ENCODE data around the gene VASN. TPM values are rescaled to one million over a fixed set of nuclear protein-coding genes. Genes with fewer than 3 reads are reported as not detected.

VASN gene
- total and polyA plus RNA-seq, 8 donors = 11.3 to 28.3 (median 16.7) TPM

DNA sequence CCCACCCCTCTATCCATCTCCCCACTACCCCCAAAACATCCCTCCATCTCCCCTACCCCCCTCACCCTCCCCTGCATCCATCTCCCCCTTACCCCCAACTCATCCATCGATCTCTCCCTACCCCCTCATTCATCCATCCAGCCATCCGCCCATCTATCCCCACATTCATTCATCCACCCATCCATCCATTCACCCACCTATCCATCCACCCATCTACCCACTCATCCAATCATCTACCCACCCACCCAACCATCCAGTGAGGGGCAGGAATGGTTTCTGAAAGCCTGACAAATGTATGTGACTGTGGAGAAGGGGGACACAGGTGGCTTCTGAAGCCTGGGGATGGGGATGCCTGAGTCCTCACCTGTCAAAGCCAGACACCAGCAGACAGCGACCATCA, 11.7 kb upstream of the VASN start:
- no peaks in the 10 kb centered on the region for H3K9me3 ChIP-seq
- H3K27me3 ChIP-seq = no peaks in the 10 kb centered on the region
- DNase-seq (no peak), ATAC-seq (no peak)
- intact Hi-C loops (cut with DNase I) = loop anchor here (2.0 to 5.0 kb wide), 2 partner anchors 42 to 43 kb away; no protein-coding TSS in a partner anchor
- H3K36me3 ChIP-seq = peaks cover 0 to 95% of the 10 kb centered on the region in 2 donors
- H3K4me1 ChIP-seq = no peaks in the 10 kb centered on the region
- no peak overlapping the region for H3K27ac ChIP-seq
- H3K4me3 ChIP-seq = no peak overlapping the region
- TF ChIP-seq, protein P1, sequence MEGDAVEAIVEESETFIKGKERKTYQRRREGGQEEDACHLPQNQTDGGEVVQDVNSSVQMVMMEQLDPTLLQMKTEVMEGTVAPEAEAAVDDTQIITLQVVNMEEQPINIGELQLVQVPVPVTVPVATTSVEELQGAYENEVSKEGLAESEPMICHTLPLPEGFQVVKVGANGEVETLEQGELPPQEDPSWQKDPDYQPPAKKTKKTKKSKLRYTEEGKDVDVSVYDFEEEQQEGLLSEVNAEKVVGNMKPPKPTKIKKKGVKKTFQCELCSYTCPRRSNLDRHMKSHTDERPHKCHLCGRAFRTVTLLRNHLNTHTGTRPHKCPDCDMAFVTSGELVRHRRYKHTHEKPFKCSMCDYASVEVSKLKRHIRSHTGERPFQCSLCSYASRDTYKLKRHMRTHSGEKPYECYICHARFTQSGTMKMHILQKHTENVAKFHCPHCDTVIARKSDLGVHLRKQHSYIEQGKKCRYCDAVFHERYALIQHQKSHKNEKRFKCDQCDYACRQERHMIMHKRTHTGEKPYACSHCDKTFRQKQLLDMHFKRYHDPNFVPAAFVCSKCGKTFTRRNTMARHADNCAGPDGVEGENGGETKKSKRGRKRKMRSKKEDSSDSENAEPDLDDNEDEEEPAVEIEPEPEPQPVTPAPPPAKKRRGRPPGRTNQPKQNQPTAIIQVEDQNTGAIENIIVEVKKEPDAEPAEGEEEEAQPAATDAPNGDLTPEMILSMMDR (IDR thresholded peaks at IDR 0.05) = no peak

DNA sequence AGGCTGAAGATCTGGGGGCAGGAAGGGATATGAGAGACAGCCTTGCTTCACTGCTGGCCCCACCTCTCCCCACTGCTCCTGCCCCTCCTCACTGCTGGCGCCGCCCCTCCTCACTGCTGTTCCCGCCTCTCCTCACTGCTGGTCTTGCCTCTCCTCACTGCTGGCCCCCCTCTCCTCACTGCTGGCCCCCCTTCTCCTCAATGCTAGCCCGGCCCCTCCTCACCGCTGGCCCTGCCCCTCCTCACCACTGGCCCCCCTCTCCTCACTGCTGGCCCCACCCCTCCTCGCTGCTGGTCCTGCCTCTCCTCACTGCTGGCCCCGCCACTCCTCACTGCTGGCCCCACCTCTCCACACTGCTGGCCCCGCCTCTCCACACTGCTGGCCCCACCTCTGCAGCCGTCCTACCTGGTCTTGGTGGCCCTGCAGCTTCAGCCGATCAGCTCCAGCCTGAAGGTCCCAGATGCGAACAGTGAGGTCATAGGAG, 11.1 kb upstream of the VASN start:
- H3K36me3 ChIP-seq = peaks cover 0 to 94% of the 10 kb centered on the region in 2 donors
- no peaks in the 10 kb centered on the region for H3K4me1 ChIP-seq
- intact Hi-C loops (cut with DNase I) = no loop called here
- H3K27me3 ChIP-seq = no peaks in the 10 kb centered on the region
- no peaks in the 10 kb centered on the region for H3K9me3 ChIP-seq
- DNase-seq = peak in 1 of 4 donors; percentile 67
- no peak overlapping the region for H3K4me3 ChIP-seq
- peak; percentile 35 for ATAC-seq
- H3K27ac ChIP-seq = no peak overlapping the region
- TF ChIP-seq, protein P1 (IDR thresholded peaks at IDR 0.05) = no peak

DNA sequence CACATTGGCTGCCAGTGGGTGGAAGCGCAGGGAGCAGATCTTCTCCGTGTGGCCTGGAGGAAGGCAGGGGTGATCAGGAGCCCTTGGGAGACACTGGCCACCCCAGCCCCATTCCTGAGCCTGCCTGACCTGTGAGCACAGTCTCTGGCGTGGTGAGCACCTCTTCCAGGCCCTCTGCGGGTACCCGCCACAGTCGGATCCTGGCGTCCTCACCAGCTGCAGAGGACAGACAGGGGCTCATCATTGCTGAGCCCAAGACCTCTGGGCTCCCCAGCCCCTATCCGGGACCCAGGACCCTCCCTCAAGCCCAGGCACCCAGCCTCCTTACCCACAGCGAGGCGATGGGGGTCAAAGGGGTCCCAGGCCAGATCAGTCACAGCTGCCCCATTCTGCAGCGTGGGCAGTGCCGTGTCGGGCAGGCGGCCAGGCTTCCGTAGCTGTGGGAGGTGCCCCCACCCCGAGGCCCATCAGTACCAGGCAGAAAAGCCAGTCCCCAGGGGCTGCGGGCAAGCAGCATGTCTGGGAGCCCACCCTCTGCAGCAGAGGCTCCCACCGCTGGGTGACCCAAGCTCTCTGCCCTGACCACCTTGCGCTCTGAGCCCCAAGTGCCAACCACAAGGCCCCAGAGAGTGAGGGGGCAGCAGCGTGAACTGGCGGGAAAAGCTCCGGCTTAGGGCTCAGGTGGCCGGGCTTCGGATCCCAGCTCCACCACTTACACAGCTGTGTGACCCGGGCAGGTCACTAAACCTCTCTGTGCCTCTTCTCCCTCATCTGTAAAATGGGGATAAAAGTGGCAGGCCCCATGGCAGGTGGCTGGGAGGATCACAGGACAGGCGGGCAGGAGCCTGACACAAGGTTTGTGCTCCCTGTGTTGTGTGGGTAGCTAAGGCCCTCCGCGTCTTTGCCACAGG, 10.4 kb upstream of the VASN start:
- DNase-seq = peak in 1 of 4 donors; percentile 64
- H3K4me1 ChIP-seq = no peaks in the 10 kb centered on the region
- no peaks in the 10 kb centered on the region for H3K9me3 ChIP-seq
- intact Hi-C loops (cut with DNase I) = no loop called here
- H3K4me3 ChIP-seq = no peak overlapping the region
- no peak overlapping the region for H3K27ac ChIP-seq
- no peaks in the 10 kb centered on the region for H3K27me3 ChIP-seq
- peaks cover 0 to 93% of the 10 kb centered on the region in 2 donors for H3K36me3 ChIP-seq
- TF ChIP-seq, protein P1 (IDR thresholded peaks at IDR 0.05) = no peak
- no peak for ATAC-seq

DNA sequence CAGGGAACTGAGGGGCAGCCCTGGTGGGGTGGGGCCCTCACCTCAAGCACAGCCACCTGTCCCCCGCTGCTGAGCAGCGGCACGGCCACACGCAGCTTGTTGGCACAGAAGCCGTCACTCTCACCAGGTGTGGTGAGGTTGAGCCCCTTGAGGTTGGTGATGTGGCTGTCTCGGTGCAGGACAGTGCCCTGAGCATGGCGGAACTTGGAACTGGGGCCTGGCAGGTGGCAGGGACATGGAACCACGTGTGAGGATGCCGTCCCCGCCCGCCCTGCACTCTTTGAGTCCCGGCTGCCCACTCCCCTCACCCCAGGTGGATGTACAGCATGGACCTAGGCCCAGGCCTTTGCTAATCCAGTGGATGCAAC, 9.7 kb upstream of the VASN start:
- no peak overlapping the region for H3K27ac ChIP-seq
- no peak overlapping the region for H3K4me3 ChIP-seq
- TF ChIP-seq, protein P1 (IDR thresholded peaks at IDR 0.05) = no peak
- peaks cover 0 to 90% of the 10 kb centered on the region in 2 donors for H3K36me3 ChIP-seq
- intact Hi-C loops (cut with DNase I) = no loop called here
- DNase-seq (peak in 1 of 4 donors; percentile 47), ATAC-seq (no peak)
- H3K27me3 ChIP-seq = no peaks in the 10 kb centered on the region
- no peaks in the 10 kb centered on the region for H3K9me3 ChIP-seq
- H3K4me1 ChIP-seq = no peaks in the 10 kb centered on the region

DNA sequence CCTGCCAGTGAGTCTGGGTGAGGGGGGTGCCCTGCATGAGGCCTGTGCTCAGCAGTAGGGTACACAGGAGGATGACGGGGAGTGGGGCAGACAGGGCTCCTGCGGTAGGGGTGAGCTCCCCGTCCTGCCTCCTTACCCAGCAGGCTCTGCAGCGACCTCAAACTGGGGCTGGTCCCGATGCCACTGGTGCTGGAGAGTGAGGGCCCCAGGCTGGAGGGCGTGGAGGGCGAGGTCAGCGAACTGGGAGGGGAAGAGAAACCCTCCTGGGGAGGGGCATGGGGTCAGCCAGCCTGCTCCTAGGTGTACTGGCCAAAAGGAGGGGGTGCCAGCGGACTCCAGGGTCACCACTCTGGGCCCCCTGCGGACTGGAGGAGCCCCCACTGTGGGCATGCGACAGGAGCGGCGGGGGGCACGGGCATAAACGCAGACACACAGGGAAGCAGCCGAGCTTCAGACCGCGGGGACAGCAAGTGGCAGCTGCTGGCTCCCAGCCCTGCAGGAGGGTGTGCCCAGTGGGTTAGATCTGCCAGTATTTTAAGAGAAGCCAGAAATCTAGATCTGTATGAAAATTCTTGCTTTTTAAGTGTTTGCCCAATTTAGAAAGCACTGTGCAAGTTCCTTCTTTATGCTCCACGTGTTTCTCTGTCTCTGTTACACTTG, 9.0 kb upstream of the VASN start:
- no peaks in the 10 kb centered on the region for H3K27me3 ChIP-seq
- H3K4me1 ChIP-seq = no peaks in the 10 kb centered on the region
- peak in 1 of 4 donors; percentile 69 for DNase-seq
- peaks cover 0 to 90% of the 10 kb centered on the region in 2 donors for H3K36me3 ChIP-seq
- intact Hi-C loops (cut with DNase I) = no loop called here
- TF ChIP-seq, protein P1 (IDR thresholded peaks at IDR 0.05) = no peak
- peak; percentile 4 for ATAC-seq
- no peak overlapping the region for H3K27ac ChIP-seq
- H3K4me3 ChIP-seq = no peak overlapping the region
- H3K9me3 ChIP-seq = no peaks in the 10 kb centered on the region

Measured in left lung (tissue), 10 donors.